ENCODE measurements around the gene RND2. TPM values are rescaled to one million over a fixed set of nuclear protein-coding genes. Genes with fewer than 3 reads are reported as not detected.
"Not testable (repeated sequence)": the region's sequence is repeated elsewhere in the genome, so short reads cannot be mapped to it uniquely, and the experiment has no call there.

The RND2 gene
- polyA plus RNA-seq, 12 donors = 0.29 to 1.5 (median 0.78) TPM; not detected in 2

- no peak for DNase-seq
Observed at GRCh38 chr17:43025766-43026537, 921 bp downstream of the RND2 start.

- DNase-seq = no peak
Observed at GRCh38 chr17:43026595-43026994, 1.6 kb downstream of the RND2 start.

- no peak for DNase-seq
Observed at GRCh38 chr17:43027091-43028032, 2.3 kb downstream of the RND2 start.

GRCh38 chr17:43028221-43028861 is 3.3 kb downstream of the RND2 start:
- no peak for DNase-seq

DNA sequence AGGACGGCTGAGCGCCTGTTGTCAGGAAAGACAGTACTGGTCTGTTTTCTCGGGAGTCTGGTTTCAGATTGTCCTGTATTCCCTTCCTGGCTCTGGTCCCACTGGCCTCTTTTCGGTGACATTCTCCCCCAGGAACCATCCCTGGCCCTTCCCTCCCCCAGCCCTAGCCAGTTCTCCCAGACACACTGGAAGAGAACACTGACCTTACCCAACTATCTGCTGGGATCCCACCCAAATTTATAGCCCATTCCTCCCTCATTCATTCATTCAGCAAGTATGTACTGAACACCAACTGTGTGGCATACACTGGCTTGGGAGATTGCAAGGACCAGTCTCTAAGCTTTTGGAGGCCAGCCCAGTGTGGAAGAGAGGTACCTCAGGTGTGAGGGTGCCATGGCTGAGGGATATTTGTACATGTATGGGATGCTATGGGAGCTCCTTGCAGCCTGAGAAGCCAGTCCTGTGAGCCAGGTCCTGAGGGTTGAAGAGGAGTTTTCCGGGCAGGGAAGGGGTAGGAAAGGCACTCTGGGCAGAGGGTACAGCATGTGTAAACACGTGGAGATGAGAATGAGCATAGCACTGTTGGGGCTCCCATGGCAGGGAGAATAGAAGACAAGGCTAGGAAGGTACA is 5.2 kb downstream of the RND2 start:
- no peak for DNase-seq

GRCh38 chr17:43031666-43032065 is 6.6 kb downstream of the RND2 start:
- DNase-seq = no peak

- DNase-seq = no peak
Observed at GRCh38 chr17:43033948-43034881, 9.2 kb downstream of the RND2 start.

GRCh38 chr17:43034894-43035293 is 9.9 kb downstream of the RND2 start:
- DNase-seq = no peak

DNA sequence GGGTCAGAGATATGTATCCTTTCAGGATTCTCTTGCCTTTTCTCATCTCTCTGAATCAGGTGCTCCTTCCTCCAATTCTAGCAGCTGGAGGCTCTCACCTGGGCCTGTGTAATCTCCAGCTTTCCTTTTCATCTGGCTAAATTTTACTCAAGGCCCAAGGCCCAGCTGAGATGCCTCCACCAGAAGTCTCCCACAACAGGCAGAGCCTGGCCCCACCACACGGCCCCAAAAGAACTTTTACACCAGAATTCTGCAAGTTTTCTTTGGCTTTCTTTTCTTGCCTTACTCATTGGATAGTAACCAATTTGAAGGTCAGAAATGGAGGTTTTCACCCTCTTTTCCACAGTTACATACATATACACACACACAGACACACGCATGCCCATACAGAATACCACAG is 14.6 kb downstream of the RND2 start:
- DNase-seq = no peak

GRCh38 chr17:43040655-43041054 is 15.6 kb downstream of the RND2 start:
- DNase-seq = no peak

DNA sequence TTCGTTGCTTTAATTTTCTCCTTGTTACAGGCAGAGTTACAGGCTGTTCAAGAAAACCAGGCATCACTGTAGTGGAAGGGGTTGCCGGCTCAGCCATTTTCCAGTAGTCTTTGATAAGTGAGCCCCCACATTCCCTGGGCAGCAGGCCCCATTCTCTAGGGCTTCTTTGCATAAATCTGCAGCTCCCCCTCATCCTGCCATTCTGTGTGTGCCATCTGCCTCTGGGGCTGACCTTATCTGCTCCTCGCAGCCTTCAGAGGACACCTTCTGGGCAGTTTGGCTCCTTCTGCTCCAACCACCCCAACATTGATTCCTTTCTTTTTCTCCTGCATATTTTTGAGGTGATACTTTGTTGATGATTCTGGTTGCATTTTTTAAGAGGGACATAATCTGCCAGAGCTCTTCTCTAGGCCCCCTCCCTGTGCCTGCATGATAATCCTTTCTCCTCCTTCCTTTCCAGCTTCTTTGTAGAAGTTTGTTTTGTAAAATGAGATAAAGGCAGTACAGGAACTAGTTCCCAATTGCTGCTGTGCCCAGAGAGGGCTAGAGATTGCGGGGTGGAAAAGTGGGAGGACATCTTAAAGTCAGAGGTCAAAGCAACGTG is 17.1 kb downstream of the RND2 start:
- no peak for DNase-seq

DNA sequence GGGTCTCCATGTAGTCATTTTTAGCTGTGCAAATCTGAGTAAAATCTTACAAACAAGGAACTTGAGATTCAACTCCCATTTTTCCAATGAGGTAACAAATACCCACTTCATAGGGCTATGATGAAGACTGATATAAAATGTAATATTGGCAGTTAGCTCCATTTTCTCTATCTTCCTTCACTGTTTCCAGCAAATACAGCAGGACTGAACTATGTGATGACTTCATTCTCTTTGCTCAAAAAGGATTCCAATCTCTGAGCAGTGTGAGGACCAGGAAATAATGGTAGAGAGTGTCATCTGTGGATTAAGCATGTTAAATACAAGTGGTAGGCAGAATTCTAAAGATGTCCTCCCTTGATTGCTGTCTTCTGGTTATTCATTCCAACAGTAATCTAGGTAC is 18.3 kb downstream of the RND2 start:
- DNase-seq = no peak

GRCh38 chr17:43044024-43044423 is 19.0 kb downstream of the RND2 start:
- DNase-seq = no peak

DNA sequence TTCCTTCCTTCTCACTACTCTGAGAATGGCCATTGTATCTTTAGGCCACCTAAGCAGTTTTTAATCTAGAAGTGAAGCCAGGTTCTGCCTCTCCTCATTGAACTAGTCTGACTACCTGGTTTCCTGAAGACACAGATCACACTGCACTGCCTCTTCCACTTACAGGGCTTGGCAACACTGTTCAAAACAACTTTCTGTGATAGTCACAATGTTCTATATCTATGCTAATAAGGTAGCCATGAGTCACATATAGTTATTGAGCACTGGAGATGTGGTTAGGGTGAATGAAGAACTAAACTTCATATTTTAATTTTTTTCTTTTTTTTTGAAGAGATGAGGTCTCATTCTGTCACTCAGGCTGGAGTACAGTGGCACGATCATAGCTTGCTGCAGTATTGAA is 26.9 kb downstream of the RND2 start:
- no peak for DNase-seq

DNA sequence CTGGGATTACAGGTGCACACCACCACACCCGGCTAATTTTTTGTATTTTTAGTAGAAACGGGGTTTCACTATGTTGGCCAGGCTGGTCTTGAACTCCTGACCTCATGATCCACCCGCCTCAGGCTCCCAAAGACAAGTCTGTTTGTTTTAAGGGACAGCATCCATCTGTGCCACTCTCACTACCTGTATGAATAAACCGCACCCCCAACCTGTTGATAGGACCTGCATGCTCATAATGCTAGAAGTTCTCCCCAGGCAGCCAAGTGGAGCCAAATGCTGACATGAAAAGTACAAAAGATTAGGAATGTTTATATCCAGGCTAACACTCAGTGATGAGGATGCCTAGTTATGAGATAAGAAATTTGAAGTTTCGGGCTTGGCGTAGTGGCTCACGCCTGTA is 28.0 kb downstream of the RND2 start:
- DNase-seq = not testable (repeated sequence)

GRCh38 chr17:43056051-43056450 is 31.0 kb downstream of the RND2 start:
- no peak for DNase-seq

GRCh38 chr17:43062984-43063638 is 38.1 kb downstream of the RND2 start:
- DNase-seq = no peak

DNA sequence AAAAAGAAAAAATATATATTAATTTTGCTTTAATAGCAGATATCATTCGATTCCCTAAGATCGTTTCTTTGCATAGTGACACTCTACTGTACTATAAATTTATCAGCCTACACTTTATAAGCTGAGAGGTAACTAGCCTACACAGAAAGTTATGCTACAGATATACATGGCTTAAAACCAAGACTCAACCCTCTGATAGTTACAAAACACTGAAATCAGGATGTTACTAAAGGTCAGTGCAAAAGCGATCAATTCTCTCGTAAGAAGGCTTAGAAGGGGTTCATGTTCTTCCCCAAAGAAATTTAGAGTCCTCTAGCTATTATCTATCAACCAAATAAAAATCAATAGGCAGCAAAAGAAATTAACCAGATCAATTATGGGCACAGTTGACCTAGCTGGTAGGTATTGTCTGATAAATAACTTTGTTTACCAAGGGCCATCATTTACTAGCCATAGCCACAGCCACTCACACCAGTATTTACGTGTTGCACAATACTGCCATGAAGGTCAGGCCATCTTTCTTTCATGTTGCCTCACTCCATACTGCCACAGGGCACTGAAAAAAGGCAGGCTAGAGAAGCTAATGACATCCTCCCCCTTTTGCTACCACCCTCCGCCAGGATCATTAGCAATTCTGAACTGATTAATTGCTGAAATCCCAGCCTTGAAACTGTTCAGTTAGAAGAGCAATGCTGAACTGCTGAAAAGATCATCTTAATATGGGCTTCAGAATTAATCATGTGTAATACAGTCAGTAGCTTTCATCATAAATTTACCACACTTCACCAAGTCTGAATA is 43.7 kb downstream of the RND2 start:
- no peak for DNase-seq

GRCh38 chr17:43069368-43069898 is 44.4 kb downstream of the RND2 start:
- DNase-seq = no peak

Measured in muscle of arm (tissue), 12 donors.